GM23338 (cell line): ENCODE measurements around the gene ROS1. TPM values are rescaled to one million over a fixed set of nuclear protein-coding genes. Genes with fewer than 3 reads are reported as not detected.

ENCODE experiments used
- ATAC-seq: fragments of 200-7000 bp; cut with Tn5 transposase; 3 replicates; pipeline ENCODE4 v1.9.1; 2020
- DNase-seq: peaks from one replicate; pipeline ENCODE4 v3.0.0-alpha.2; 2015; ENCODE audit warnings: low spot score
- H2AFZ ChIP-seq: fragments of 200-600 bp; sonication (generic); 2 replicates; pipeline ENCODE4 v1.8.0; 2016; ENCODE audit warnings: antibody characterized with exemption, mild to moderate bottlenecking, moderate library complexity
- H3F3A ChIP-seq: fragments of 200-600 bp; sonication (generic); replicated peaks from 2 replicates; pipeline ENCODE4 v1.8.0; 2017; ENCODE audit warnings: antibody characterized with exemption, mixed run types, low read depth
- H3K27ac ChIP-seq: fragments of 200-600 bp; sonication (generic); 2 replicates; pipeline ENCODE4 v1.6.1; 2016; ENCODE audit warnings: low read depth
- H3K27me3 ChIP-seq: fragments of 200-600 bp; sonication (generic); 2 replicates; pipeline ENCODE4 v1.8.0; 2016; ENCODE audit warnings: mild to moderate bottlenecking, mixed run types, moderate library complexity; ENCODE audit not compliant: insufficient read depth
- H3K36me3 ChIP-seq: fragments of 200-600 bp; sonication (generic); 2 replicates; pipeline ENCODE4 v1.8.0; 2016; ENCODE audit warnings: mild to moderate bottlenecking; ENCODE audit not compliant: insufficient read depth
- H3K4me1 ChIP-seq: fragments of 200-600 bp; sonication (generic); 2 replicates; pipeline ENCODE4 v1.8.0; 2016; ENCODE audit warnings: mild to moderate bottlenecking, moderate library complexity; ENCODE audit not compliant: insufficient read depth
- H3K4me2 ChIP-seq: fragments of 200-600 bp; sonication (generic); 2 replicates; pipeline ENCODE4 v1.7.1; 2017; ENCODE audit warnings: mixed run types
- H3K4me3 ChIP-seq: fragments of 200-600 bp; sonication (generic); 2 replicates; pipeline ENCODE4 v1.6.1; 2016; ENCODE audit warnings: mixed run types
- H3K79me2 ChIP-seq: fragments of 200-600 bp; sonication (generic); replicated peaks from 2 replicates; pipeline ENCODE4 v1.8.0; 2017; ENCODE audit warnings: mild to moderate bottlenecking; ENCODE audit not compliant: insufficient read depth
- H3K9me2 ChIP-seq: fragments of 200-600 bp; sonication (generic); 2 replicates; pipeline ENCODE4 v1.8.0; 2017; ENCODE audit not compliant: insufficient read depth
- H4K20me1 ChIP-seq: fragments of 200-600 bp; sonication (generic); replicated peaks from 2 replicates; pipeline ENCODE4 v1.8.0; 2017; ENCODE audit warnings: mild to moderate bottlenecking; ENCODE audit not compliant: insufficient read depth
- H3K27ac Mint-ChIP-seq: 2 replicates; pipeline ENCODE4 v1.8.0; 2020; ENCODE audit warnings: inconsistent platforms, mild to moderate bottlenecking, moderate library complexity, mixed read lengths
- H3K27me3 Mint-ChIP-seq: 3 replicates; pipeline ENCODE4 v1.8.0; 2022; ENCODE audit warnings: low read depth, mild to moderate bottlenecking, moderate library complexity, mixed read lengths, inconsistent platforms; ENCODE audit not compliant: insufficient read depth, poor library complexity
- H3K36me3 Mint-ChIP-seq: 3 replicates; pipeline ENCODE4 v1.8.0; 2021; ENCODE audit warnings: low read depth, mild to moderate bottlenecking, inconsistent platforms, moderate library complexity, mixed read lengths
- H3K4me1 Mint-ChIP-seq: 3 replicates; pipeline ENCODE4 v1.8.0; 2020; ENCODE audit warnings: mild to moderate bottlenecking, inconsistent platforms, mixed read lengths
- H3K4me3 Mint-ChIP-seq: 3 replicates; pipeline ENCODE4 v1.8.0; 2021; ENCODE audit warnings: moderate library complexity, mild to moderate bottlenecking, inconsistent platforms, mixed read lengths
- H3K9me3 Mint-ChIP-seq: 3 replicates; pipeline ENCODE4 v1.8.0; 2020; ENCODE audit warnings: moderate library complexity, mild to moderate bottlenecking, inconsistent platforms, mixed read lengths
- CREB1 ChIP-seq: fragments of 250-450 bp; sonication (Bioruptor Pico); IDR thresholded peaks from 2 replicates; pipeline ENCODE4 v1.5.0; 2020; ENCODE audit warnings: low read depth, mild to moderate bottlenecking, moderate library complexity
- CTCF ChIP-seq, 2 experiments: fragments of 200-600 bp in 1 of 2; sonication (generic) in 1 of 2; conservative IDR thresholded peaks; 2 replicates each; pipeline versions ENCODE4 v1.5.1 to v1.6.1; 2016 to 2017; ENCODE audit warnings: antibody characterized with exemption in 2 of 2, low read depth in 2 of 2, mild to moderate bottlenecking in 2 of 2, moderate library complexity in 1 of 2
- EZH2 ChIP-seq: fragments of 200-600 bp; sonication (generic); IDR thresholded peaks from one replicate; pipeline ENCODE4 v1.8.0; 2017; ENCODE audit warnings: antibody characterized with exemption, mild to moderate bottlenecking, low read depth; ENCODE audit not compliant: unreplicated experiment
- EZH2phosphoT487 ChIP-seq: fragments of 200-600 bp; sonication (generic); IDR thresholded peaks from one replicate; pipeline ENCODE4 v1.8.1; 2018; ENCODE audit warnings: antibody characterized with exemption; ENCODE audit not compliant: unreplicated experiment
- POLR2AphosphoS5 ChIP-seq: IDR thresholded peaks from 2 replicates; pipeline ENCODE4 v1.6.1; 2016; ENCODE audit warnings: antibody characterized with exemption, low read depth
- STAT1 ChIP-seq: IDR thresholded peaks from one replicate; pipeline ENCODE4 v1.6.1; 2016; ENCODE audit warnings: antibody characterized with exemption; ENCODE audit not compliant: unreplicated experiment
- polyA plus RNA-seq: library from polyadenylated mRNA; unstranded; fragments of >200 nt; fragmentation: Nextera tagmentation; extraction: Ambion mirVana; gene quantifications from 2 replicates; pipeline ENCODE4 v1.2.1, GENCODE V29; 2016
- total RNA-seq: library from RNA; depleted of rRNA; stranded (reverse); fragments of >200 nt; shearing (Covaris generic); gene quantifications from 2 replicates; pipeline ENCODE4 v1.2.3, GENCODE V29; 2014
- TF ChIP-seq, protein P1 (sequence below): IDR thresholded peaks from one replicate; pipeline ENCODE4 v1.6.1; 2018; ENCODE audit warnings: antibody characterized with exemption; ENCODE audit not compliant: unreplicated experiment

ROS1 gene
- total and polyA plus RNA-seq, 2 experiments from 2014 or later: not detected

- Histone ChIP-seq H3K79me2 (no peaks in the 10 kb centered on the region), H3K4me2 (peak overlapping the region; percentile 88), H3K27me3 (peaks cover 100% of the 10 kb centered on the region), H3K27ac (no peak overlapping the region), H3F3A (peaks cover 7% of the 10 kb centered on the region; the same call in 1 of the 2 replicates), H3K4me1 (peaks cover 48% of the 10 kb centered on the region), H2AFZ (peak overlapping the region; percentile 94), H3K4me3 (peak overlapping the region; percentile 64), H4K20me1 (peaks cover 19% of the 10 kb centered on the region), H3K36me3 (no peaks in the 10 kb centered on the region), H3K9me2 (no peaks in the 10 kb centered on the region)
- Mint-ChIP-seq H3K4me1 (peaks cover 43% of the 10 kb centered on the region), H3K27ac (no peak overlapping the region), H3K27me3 (peaks cover 79% of the 10 kb centered on the region), H3K9me3 (0 out of 3 replicates have a peak, but pooled peaks cover 2% of the 10 kb centered on the region), H3K36me3 (no peaks in the 10 kb centered on the region), H3K4me3 (peak overlapping the region; percentile 64)
- ATAC-seq: peak; percentile 52
- peak; percentile 79 for DNase-seq
- TF ChIP-seq CTCF (conservative IDR thresholded peaks at IDR 0.05; ENCODE audit: low read depth in 2 of 2) (no peak), EZH2phosphoT487 (peak; percentile 77), CREB1 (CRISPR knock-in tag) (no peak), STAT1 (no peak), EZH2 (peak; percentile 95)
These were observed 155.5 kb downstream of the ROS1 start for GRCh38 chr6:117270055-117270842.

DNA sequence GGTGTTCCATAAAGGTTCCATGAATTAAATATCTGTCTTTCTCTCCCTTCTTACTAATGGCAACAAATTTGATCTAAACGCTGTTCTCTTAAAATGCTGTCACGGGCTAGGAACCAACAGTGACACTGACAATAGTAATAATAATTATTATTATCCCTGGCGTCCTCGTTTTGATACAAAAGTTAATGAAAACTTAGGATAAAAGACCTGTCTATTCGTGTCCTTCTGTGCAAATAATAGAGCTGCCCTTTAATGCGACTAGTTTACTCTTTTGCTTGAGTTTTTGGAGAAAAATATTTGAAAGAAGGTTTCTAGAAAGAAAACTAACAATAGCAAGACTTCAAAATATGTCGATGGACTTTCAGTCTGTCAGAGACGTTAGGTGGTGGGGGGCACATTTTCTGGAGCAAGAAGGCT lies 156.1 kb downstream of the ROS1 start:
- TF ChIP-seq POLR2AphosphoS5 (no peak), STAT1 (no peak)
- Histone ChIP-seq H3K9me2 (no peaks in the 10 kb centered on the region), H2AFZ (peak overlapping the region; percentile 94; the same call in 1 of the 2 replicates), H3K79me2 (no peaks in the 10 kb centered on the region), H3K4me2 (peak overlapping the region; percentile 88), H3K4me3 (peak overlapping the region; percentile 64), H3K4me1 (peaks cover 48% of the 10 kb centered on the region), H3K27me3 (peaks cover 100% of the 10 kb centered on the region), H3K27ac (no peak overlapping the region), H3K36me3 (no peaks in the 10 kb centered on the region), H4K20me1 (peaks cover 19% of the 10 kb centered on the region), H3F3A (peaks cover 7% of the 10 kb centered on the region; the same call in 1 of the 2 replicates)
- peaks cover 43% of the 10 kb centered on the region for H3K4me1 Mint-ChIP-seq
- H3K4me3 Mint-ChIP-seq: peak overlapping the region; percentile 64
- no peak for ATAC-seq
- H3K27me3 Mint-ChIP-seq: peaks cover 82% of the 10 kb centered on the region
- 0 out of 3 replicates have a peak, but pooled peaks cover 2% of the 10 kb centered on the region for H3K9me3 Mint-ChIP-seq
- no peak overlapping the region for H3K27ac Mint-ChIP-seq
- DNase-seq: no peak
- no peaks in the 10 kb centered on the region for H3K36me3 Mint-ChIP-seq

DNA sequence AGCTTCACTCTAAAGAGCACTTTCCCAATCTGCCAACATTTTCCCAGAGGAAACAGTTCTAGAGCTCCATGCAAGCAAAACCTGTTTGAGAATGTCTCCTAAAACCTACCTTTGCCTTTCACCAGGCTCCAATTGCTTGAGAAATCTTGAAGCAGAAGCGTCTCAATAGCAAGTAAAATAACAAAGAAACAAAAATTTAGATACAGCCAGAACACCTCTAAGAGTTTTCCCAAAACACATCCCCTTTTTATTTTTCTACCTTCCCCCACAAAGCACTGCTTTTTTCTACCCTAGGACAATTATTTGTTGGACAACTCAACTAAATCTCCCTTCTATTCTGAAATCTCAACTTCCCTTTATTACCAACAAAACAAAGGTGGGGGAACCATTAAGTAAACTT lies 156.8 kb downstream of the ROS1 start:
- no peak overlapping the region; the same call in 2 of the 3 replicates for H3K4me3 Mint-ChIP-seq
- H3K4me2 ChIP-seq: 0 out of 2 replicates have a peak overlapping the region, but pooled peaks have one; percentile 73
- no peaks in the 10 kb centered on the region for H3K36me3 Mint-ChIP-seq
- H3K27me3 ChIP-seq: peaks cover 100% of the 10 kb centered on the region
- peaks cover 52% of the 10 kb centered on the region for H3K4me1 ChIP-seq
- no peak overlapping the region for H3K27ac Mint-ChIP-seq
- TF ChIP-seq EZH2: peak; percentile 57
- TF ChIP-seq, protein P1, sequence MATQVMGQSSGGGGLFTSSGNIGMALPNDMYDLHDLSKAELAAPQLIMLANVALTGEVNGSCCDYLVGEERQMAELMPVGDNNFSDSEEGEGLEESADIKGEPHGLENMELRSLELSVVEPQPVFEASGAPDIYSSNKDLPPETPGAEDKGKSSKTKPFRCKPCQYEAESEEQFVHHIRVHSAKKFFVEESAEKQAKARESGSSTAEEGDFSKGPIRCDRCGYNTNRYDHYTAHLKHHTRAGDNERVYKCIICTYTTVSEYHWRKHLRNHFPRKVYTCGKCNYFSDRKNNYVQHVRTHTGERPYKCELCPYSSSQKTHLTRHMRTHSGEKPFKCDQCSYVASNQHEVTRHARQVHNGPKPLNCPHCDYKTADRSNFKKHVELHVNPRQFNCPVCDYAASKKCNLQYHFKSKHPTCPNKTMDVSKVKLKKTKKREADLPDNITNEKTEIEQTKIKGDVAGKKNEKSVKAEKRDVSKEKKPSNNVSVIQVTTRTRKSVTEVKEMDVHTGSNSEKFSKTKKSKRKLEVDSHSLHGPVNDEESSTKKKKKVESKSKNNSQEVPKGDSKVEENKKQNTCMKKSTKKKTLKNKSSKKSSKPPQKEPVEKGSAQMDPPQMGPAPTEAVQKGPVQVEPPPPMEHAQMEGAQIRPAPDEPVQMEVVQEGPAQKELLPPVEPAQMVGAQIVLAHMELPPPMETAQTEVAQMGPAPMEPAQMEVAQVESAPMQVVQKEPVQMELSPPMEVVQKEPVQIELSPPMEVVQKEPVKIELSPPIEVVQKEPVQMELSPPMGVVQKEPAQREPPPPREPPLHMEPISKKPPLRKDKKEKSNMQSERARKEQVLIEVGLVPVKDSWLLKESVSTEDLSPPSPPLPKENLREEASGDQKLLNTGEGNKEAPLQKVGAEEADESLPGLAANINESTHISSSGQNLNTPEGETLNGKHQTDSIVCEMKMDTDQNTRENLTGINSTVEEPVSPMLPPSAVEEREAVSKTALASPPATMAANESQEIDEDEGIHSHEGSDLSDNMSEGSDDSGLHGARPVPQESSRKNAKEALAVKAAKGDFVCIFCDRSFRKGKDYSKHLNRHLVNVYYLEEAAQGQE: no peak
- H3K4me3 ChIP-seq: peak overlapping the region; percentile 64; the same call in 1 of the 2 replicates
- no peaks in the 10 kb centered on the region for H3K79me2 ChIP-seq
- H3K9me3 Mint-ChIP-seq: 0 out of 3 replicates have a peak, but pooled peaks cover 2% of the 10 kb centered on the region
- H4K20me1 ChIP-seq: peaks cover 19% of the 10 kb centered on the region
- no peaks in the 10 kb centered on the region for H3K36me3 ChIP-seq
- peaks cover 46% of the 10 kb centered on the region for H3K4me1 Mint-ChIP-seq
- peaks cover 86% of the 10 kb centered on the region for H3K27me3 Mint-ChIP-seq
- no peaks in the 10 kb centered on the region for H3K9me2 ChIP-seq
- ATAC-seq (no peak), DNase-seq (no peak)
- no peak overlapping the region for H3K27ac ChIP-seq
- no peak overlapping the region for H2AFZ ChIP-seq
- peaks cover 7% of the 10 kb centered on the region; the same call in 1 of the 2 replicates for H3F3A ChIP-seq
